ENCODE results near the gene USP44.

Gene USP44

GRCh38 chr12:95520816-95521215 is 30.5 kb downstream of the USP44 start:
- Histone ChIP-seq H3K9me2 (replicated peaks; ENCODE audit: control insufficient read depth, low read length) (no peaks in the 10 kb centered on the region), H3K9me3 (ENCODE audit: control insufficient read depth, insufficient read depth, low read length) (no peaks in the 10 kb centered on the region), H3K4me1 (ENCODE audit: control insufficient read depth, low read length) (0 out of 2 replicates have a peak, but pooled peaks cover 5% of the 10 kb centered on the region), H3K36me3 (ENCODE audit: control insufficient read depth, low read length) (peaks cover 10% of the 10 kb centered on the region), H4K20me1 (ENCODE audit: control insufficient read depth, insufficient read depth, low read depth, low read length) (no peaks in the 10 kb centered on the region), H3K4me3 (ENCODE audit: low read length) (no peak overlapping the region), H3K79me2 (ENCODE audit: control insufficient read depth, low read length) (no peaks in the 10 kb centered on the region), H3K4me2 (ENCODE audit: low read length) (no peak overlapping the region), H3K27ac (ENCODE audit: low read depth, low read length) (no peak overlapping the region), H3F3A (ENCODE audit: control insufficient read depth, insufficient read depth) (peaks cover 43% of the 10 kb centered on the region), H3K27me3 (ENCODE audit: control insufficient read depth, low read length) (no peaks in the 10 kb centered on the region)
- TF ChIP-seq CTCF (IDR thresholded peaks at IDR 0.05; ENCODE audit: low read depth, low read length, poor library complexity, severe bottlenecking) (no peak), EZH2phosphoT487 (IDR thresholded peaks at IDR 0.05; ENCODE audit: borderline replicate concordance, low read length) (no peak)

DNA sequence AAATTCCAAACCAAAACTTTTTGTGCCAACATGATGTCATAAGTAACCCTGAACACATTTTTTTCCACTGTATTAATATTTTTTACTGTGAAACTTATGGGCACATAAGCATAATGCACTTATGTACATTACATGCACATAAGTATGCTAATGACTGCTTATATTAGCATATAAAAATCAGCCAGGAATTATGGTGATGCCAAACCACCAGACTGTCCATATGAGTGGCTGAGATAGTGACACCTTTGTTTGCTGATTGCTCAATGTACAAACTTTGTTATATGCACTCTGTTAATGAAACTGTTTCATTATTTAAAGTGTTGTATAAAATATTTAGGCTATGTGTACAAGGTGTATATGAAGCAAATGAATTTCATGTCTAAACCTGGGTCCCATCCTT is 32.3 kb downstream of the USP44 start:
- Histone ChIP-seq H3K27me3 (ENCODE audit: control insufficient read depth, low read length) (no peaks in the 10 kb centered on the region), H3F3A (ENCODE audit: control insufficient read depth, insufficient read depth) (peaks cover 59% of the 10 kb centered on the region), H3K4me1 (ENCODE audit: control insufficient read depth, low read length) (0 out of 2 replicates have a peak, but pooled peaks cover 5% of the 10 kb centered on the region), H3K36me3 (ENCODE audit: control insufficient read depth, low read length) (peaks cover 29% of the 10 kb centered on the region), H3K9me3 (ENCODE audit: control insufficient read depth, insufficient read depth, low read length) (no peaks in the 10 kb centered on the region), H3K27ac (ENCODE audit: low read depth, low read length) (no peak overlapping the region), H3K9me2 (replicated peaks; ENCODE audit: control insufficient read depth, low read length) (no peaks in the 10 kb centered on the region), H3K4me2 (ENCODE audit: low read length) (no peak overlapping the region), H3K4me3 (ENCODE audit: low read length) (no peak overlapping the region), H4K20me1 (ENCODE audit: control insufficient read depth, insufficient read depth, low read depth, low read length) (no peaks in the 10 kb centered on the region), H3K79me2 (ENCODE audit: control insufficient read depth, low read length) (no peaks in the 10 kb centered on the region)
- TF ChIP-seq EZH2phosphoT487 (IDR thresholded peaks at IDR 0.05; ENCODE audit: borderline replicate concordance, low read length) (no peak), CTCF (IDR thresholded peaks at IDR 0.05; ENCODE audit: low read depth, low read length, poor library complexity, severe bottlenecking) (no peak)

DNA sequence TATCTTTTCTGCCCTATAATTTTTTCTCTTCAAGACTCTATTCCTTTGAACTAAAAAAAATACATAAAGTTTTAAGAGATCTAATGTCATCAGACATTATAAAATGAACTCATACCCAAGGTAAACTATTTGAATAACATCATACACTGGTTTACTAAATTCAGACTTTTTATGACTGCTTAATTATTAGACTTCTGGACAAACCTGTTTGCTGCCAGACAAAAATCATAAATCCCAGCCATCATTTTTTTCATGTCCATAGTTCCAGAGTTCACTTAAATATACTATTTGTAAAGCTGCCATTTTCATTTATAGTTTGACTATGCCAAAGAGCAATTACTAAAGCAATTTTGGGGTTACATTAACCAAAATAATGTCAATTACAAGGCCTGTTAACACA is 34.0 kb downstream of the USP44 start:
- H3K4me3 ChIP-seq (ENCODE audit: low read length): no peak overlapping the region
- H3K9me3 ChIP-seq (ENCODE audit: control insufficient read depth, insufficient read depth, low read length): no peaks in the 10 kb centered on the region
- TF ChIP-seq CTCF (IDR thresholded peaks at IDR 0.05; ENCODE audit: low read depth, low read length, poor library complexity, severe bottlenecking) (no peak), EZH2phosphoT487 (IDR thresholded peaks at IDR 0.05; ENCODE audit: borderline replicate concordance, low read length) (no peak)
- no peaks in the 10 kb centered on the region for H4K20me1 ChIP-seq (ENCODE audit: control insufficient read depth, insufficient read depth, low read depth, low read length)
- no peaks in the 10 kb centered on the region for H3K9me2 ChIP-seq (replicated peaks; ENCODE audit: control insufficient read depth, low read length)
- H3K4me2 ChIP-seq (ENCODE audit: low read length): no peak overlapping the region
- H3K27me3 ChIP-seq (ENCODE audit: control insufficient read depth, low read length): no peaks in the 10 kb centered on the region
- 0 out of 2 replicates have a peak, but pooled peaks cover 5% of the 10 kb centered on the region for H3K4me1 ChIP-seq (ENCODE audit: control insufficient read depth, low read length)
- H3K27ac ChIP-seq (ENCODE audit: low read depth, low read length): no peak overlapping the region
- H3K79me2 ChIP-seq (ENCODE audit: control insufficient read depth, low read length): no peaks in the 10 kb centered on the region
- H3K36me3 ChIP-seq (ENCODE audit: control insufficient read depth, low read length): peaks cover 46% of the 10 kb centered on the region
- peaks cover 71% of the 10 kb centered on the region for H3F3A ChIP-seq (ENCODE audit: control insufficient read depth, insufficient read depth)
